ENCODE data around the gene SEC14L5. TPM values are rescaled to one million over a fixed set of nuclear protein-coding genes. Genes with fewer than 3 reads are reported as not detected.
"Not testable (repeated sequence)": the region's sequence is repeated elsewhere in the genome, so short reads cannot be mapped to it uniquely, and the experiment has no call there.

The SEC14L5 gene
- total and polyA plus RNA-seq, 10 donors, result 0.06 to 0.94 (median 0.26) TPM; not detected in 1

- Histone ChIP-seq H3K36me3 (peaks cover 0 to 22% (median 0%) of the 10 kb centered on the region in 6 donors), H3K4me3 (no peak overlapping the region), H3K27ac (no peak overlapping the region), H3K9me3 (no peaks in the 10 kb centered on the region), H3K27me3 (replicated peaks in 1 of 7) (no peaks in the 10 kb centered on the region), H3K4me1 (no peaks in the 10 kb centered on the region)
- WGBS, 5 donors, result 78 to 87% (median 84%) methylated on average over 14 of the region's 14 CpGs
- intact Hi-C loops (cut with DNase I; ENCODE audit: low total_unique reads), result no loop called here
- TF ChIP-seq POLR2A (IDR thresholded peaks at IDR 0.05) (no peak), CTCF (IDR thresholded peaks at IDR 0.05 in 8 of 11, conservative IDR thresholded peaks at IDR 0.05 in 3 of 11) (no peak), POLR2AphosphoS5 (IDR thresholded peaks at IDR 0.05) (no peak)
- no peak for DNase-seq
Measured at GRCh38 chr16:5042574-5043171, 84.5 kb downstream of the SEC14L5 start.

- Histone ChIP-seq H3K36me3 (peaks cover 0 to 22% (median 0%) of the 10 kb centered on the region in 6 donors), H3K27ac (no peak overlapping the region), H3K4me1 (no peaks in the 10 kb centered on the region), H3K9me3 (peaks cover 0 to 5% (median 0%) of the 10 kb centered on the region in 8 donors), H3K27me3 (replicated peaks in 1 of 7) (no peaks in the 10 kb centered on the region), H3K4me3 (no peak overlapping the region)
- DNase-seq, result peak; percentile 35
- no peak for TF ChIP-seq POLR2A (IDR thresholded peaks at IDR 0.05)
- TF ChIP-seq POLR2AphosphoS5 (IDR thresholded peaks at IDR 0.05), result no peak
- no peak for TF ChIP-seq CTCF (IDR thresholded peaks at IDR 0.05 in 8 of 11, conservative IDR thresholded peaks at IDR 0.05 in 3 of 11)
- intact Hi-C loops (cut with DNase I; ENCODE audit: low total_unique reads), result no loop called here
- 91 to 93% (median 92%) methylated on average over 8 of the region's 8 CpGs for WGBS, 5 donors
Measured at GRCh38 chr16:5044011-5044540, 85.9 kb downstream of the SEC14L5 start.

- H3K4me3 ChIP-seq; DNase-seq; H3K27ac ChIP-seq; H3K27me3 ChIP-seq (replicated peaks in 1 of 7); H3K4me1 ChIP-seq; intact Hi-C loops (cut with DNase I; ENCODE audit: low total_unique reads); H3K9me3 ChIP-seq: not testable (repeated sequence)
- WGBS, 5 donors, result 88 to 97% (median 92%) methylated on average over 11 of the region's 11 CpGs
- H3K36me3 ChIP-seq, result peaks cover 0 to 22% (median 0%) of the 10 kb centered on the region in 6 donors
Measured at GRCh38 chr16:5044581-5044980, 86.5 kb downstream of the SEC14L5 start.

GRCh38 chr16:5045499-5046115 is 87.5 kb downstream of the SEC14L5 start:
- peak; percentile 18 for DNase-seq
- WGBS, 5 donors, result 83 to 94% (median 89%) methylated on average over 10 of the region's 10 CpGs
- intact Hi-C loops (cut with DNase I; ENCODE audit: low total_unique reads), result no loop called here

More at GRCh38 chr16:5045499-5046115, 87.5 kb downstream of the SEC14L5 start:
- Histone ChIP-seq H3K27ac (no peak overlapping the region), H3K4me3 (no peak overlapping the region), H3K4me1 (no peaks in the 10 kb centered on the region), H3K9me3 (peaks cover 0 to 7% (median 0%) of the 10 kb centered on the region in 8 donors), H3K36me3 (peaks cover 0 to 22% (median 0%) of the 10 kb centered on the region in 6 donors), H3K27me3 (replicated peaks in 1 of 7) (no peaks in the 10 kb centered on the region)
- no peak for TF ChIP-seq POLR2AphosphoS5 (IDR thresholded peaks at IDR 0.05)
- no peak for TF ChIP-seq CTCF (IDR thresholded peaks at IDR 0.05 in 8 of 11, conservative IDR thresholded peaks at IDR 0.05 in 3 of 11)
- TF ChIP-seq POLR2A (IDR thresholded peaks at IDR 0.05), result no peak

Measured in spleen (tissue), 11 donors.